ENCODE results near the gene TCEANC.

DNA sequence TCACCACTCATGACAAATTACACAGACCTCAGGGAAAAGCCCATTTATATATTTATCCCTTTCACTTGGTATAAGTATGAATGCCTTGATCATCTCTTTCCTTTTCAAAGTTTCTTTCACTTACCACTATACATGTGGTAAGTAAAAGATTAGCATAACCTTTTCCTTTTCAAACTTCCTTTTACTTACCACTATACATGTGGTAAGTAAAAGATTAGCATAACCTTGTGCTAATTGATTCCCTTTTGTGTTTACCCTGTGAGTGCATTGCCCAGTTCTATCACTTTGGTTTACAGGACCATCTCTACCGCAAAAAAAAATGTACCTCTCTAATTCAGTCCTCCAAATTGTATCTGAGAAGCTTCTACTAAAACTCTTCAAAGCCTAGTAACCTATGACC, 32.7 kb upstream of the TCEANC start:
- TF ChIP-seq, protein P1, sequence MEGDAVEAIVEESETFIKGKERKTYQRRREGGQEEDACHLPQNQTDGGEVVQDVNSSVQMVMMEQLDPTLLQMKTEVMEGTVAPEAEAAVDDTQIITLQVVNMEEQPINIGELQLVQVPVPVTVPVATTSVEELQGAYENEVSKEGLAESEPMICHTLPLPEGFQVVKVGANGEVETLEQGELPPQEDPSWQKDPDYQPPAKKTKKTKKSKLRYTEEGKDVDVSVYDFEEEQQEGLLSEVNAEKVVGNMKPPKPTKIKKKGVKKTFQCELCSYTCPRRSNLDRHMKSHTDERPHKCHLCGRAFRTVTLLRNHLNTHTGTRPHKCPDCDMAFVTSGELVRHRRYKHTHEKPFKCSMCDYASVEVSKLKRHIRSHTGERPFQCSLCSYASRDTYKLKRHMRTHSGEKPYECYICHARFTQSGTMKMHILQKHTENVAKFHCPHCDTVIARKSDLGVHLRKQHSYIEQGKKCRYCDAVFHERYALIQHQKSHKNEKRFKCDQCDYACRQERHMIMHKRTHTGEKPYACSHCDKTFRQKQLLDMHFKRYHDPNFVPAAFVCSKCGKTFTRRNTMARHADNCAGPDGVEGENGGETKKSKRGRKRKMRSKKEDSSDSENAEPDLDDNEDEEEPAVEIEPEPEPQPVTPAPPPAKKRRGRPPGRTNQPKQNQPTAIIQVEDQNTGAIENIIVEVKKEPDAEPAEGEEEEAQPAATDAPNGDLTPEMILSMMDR (IDR thresholded peaks at IDR 0.05) = no peak
- TF ChIP-seq POLR2AphosphoS5 (IDR thresholded peaks at IDR 0.05) (no peak), POLR2A (IDR thresholded peaks at IDR 0.05) (no peak), EP300 (IDR thresholded peaks at IDR 0.05) (no peak)

Measured in suprapubic skin (tissue), 4 donors.